Measurements from ENCODE around the gene FRRS1L.

GRCh38 chr9:109098171-109098959 is 68.7 kb downstream of the FRRS1L start:
- TF ChIP-seq POLR2A (IDR thresholded peaks at IDR 0.05): no peak
- peak in 4 of 6 experiments; percentile 5 to 10 (median 6) for TF ChIP-seq CTCF (IDR thresholded peaks at IDR 0.05)

Data from Peyer's patch (tissue), 4 donors.